ENCODE measurements around the gene FBXL13.
"Not testable (repeated sequence)": the region's sequence is repeated elsewhere in the genome, so short reads cannot be mapped to it uniquely, and the experiment has no call there.

Gene FBXL13

DNA sequence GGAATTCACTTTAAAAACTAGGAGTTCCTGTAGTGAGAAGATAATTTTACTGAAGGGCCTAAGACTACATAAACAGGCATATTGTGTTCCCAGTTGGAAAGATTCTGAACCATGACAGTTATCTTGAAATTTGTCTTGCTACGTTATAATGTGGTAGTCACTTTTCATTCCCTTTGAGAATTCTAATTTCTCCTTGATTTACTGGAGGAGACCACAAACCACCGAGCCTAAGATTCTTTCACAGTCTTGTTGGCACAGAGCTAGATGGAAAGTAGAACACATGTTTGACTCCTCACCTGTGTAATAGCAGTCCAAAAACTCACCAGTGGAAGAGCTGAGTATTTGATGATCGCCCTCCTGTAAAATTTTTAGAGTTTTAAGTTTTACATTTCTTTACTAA lies 5.2 kb upstream of the FBXL13 start:
- TF ChIP-seq, protein P1, sequence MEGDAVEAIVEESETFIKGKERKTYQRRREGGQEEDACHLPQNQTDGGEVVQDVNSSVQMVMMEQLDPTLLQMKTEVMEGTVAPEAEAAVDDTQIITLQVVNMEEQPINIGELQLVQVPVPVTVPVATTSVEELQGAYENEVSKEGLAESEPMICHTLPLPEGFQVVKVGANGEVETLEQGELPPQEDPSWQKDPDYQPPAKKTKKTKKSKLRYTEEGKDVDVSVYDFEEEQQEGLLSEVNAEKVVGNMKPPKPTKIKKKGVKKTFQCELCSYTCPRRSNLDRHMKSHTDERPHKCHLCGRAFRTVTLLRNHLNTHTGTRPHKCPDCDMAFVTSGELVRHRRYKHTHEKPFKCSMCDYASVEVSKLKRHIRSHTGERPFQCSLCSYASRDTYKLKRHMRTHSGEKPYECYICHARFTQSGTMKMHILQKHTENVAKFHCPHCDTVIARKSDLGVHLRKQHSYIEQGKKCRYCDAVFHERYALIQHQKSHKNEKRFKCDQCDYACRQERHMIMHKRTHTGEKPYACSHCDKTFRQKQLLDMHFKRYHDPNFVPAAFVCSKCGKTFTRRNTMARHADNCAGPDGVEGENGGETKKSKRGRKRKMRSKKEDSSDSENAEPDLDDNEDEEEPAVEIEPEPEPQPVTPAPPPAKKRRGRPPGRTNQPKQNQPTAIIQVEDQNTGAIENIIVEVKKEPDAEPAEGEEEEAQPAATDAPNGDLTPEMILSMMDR (conservative IDR thresholded peaks at IDR 0.05; ENCODE audit: low read depth, low read length): no peak
- Histone ChIP-seq H3K27ac (no peak overlapping the region), H3K36me3 (ENCODE audit: insufficient read depth) (no peaks in the 10 kb centered on the region), H3K9ac (no peak overlapping the region), H3K4me1 (ENCODE audit: low read depth, poor library complexity, severe bottlenecking) (peaks cover 17% of the 10 kb centered on the region), H3K27me3 (ENCODE audit: insufficient read depth, low read depth) (no peaks in the 10 kb centered on the region), H3K4me3 (IDR thresholded peaks at IDR 0.05; ENCODE audit: insufficient read depth, low read depth, low read length) (no peak overlapping the region), H2AFZ (ENCODE audit: low read depth) (no peak overlapping the region), H4K20me1 (ENCODE audit: insufficient read depth) (no peaks in the 10 kb centered on the region), H3K4me2 (no peak overlapping the region), H3K79me2 (ENCODE audit: insufficient read depth, low read depth) (peaks cover 48% of the 10 kb centered on the region)

DNA sequence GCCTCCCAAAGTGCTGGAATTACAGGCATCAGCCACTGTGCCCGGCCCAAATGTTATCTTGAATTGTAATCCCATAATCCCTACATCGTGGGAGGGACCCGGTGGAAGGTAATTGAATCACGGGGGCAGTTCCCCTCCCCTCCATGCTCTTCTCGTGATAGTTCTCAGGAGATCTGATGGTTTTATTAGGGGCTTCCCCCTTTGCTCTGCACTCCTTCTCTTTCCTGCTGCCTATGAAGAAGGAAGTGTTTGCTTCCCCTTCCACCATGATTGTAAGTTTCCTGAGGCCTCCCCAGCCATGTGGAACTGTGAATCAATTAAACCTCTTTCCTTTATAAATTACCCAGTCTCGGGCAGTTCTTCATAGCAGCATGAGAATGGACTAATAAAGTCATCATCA lies 3.6 kb upstream of the FBXL13 start:
- not testable (repeated sequence) for H3K4me2 ChIP-seq; H3K4me3 ChIP-seq (IDR thresholded peaks at IDR 0.05; ENCODE audit: insufficient read depth, low read depth, low read length); H2AFZ ChIP-seq (ENCODE audit: low read depth); H3K36me3 ChIP-seq (ENCODE audit: insufficient read depth); H3K27ac ChIP-seq; H3K27me3 ChIP-seq (ENCODE audit: insufficient read depth, low read depth); H3K9ac ChIP-seq; H4K20me1 ChIP-seq (ENCODE audit: insufficient read depth)
- Histone ChIP-seq H3K4me1 (ENCODE audit: low read depth, poor library complexity, severe bottlenecking) (peaks cover 24% of the 10 kb centered on the region), H3K79me2 (ENCODE audit: insufficient read depth, low read depth) (peaks cover 48% of the 10 kb centered on the region)

GRCh38 chr7:103077318-103077717 lies 2.7 kb upstream of the FBXL13 start:
- TF ChIP-seq, protein P1 (conservative IDR thresholded peaks at IDR 0.05; ENCODE audit: low read depth, low read length): no peak
- no peaks in the 10 kb centered on the region for H3K27me3 ChIP-seq (ENCODE audit: insufficient read depth, low read depth)
- H4K20me1 ChIP-seq (ENCODE audit: insufficient read depth): no peaks in the 10 kb centered on the region
- H3K4me2 ChIP-seq: no peak overlapping the region; the same call in 1 of the 2 replicates
- no peaks in the 10 kb centered on the region for H3K36me3 ChIP-seq (ENCODE audit: insufficient read depth)
- H2AFZ ChIP-seq (ENCODE audit: low read depth): no peak overlapping the region
- no peak overlapping the region for H3K4me3 ChIP-seq (IDR thresholded peaks at IDR 0.05; ENCODE audit: insufficient read depth, low read depth, low read length)
- H3K27ac ChIP-seq: no peak overlapping the region
- peaks cover 24% of the 10 kb centered on the region for H3K4me1 ChIP-seq (ENCODE audit: low read depth, poor library complexity, severe bottlenecking)
- no peak overlapping the region for H3K9ac ChIP-seq
- peaks cover 48% of the 10 kb centered on the region for H3K79me2 ChIP-seq (ENCODE audit: insufficient read depth, low read depth)

DNA sequence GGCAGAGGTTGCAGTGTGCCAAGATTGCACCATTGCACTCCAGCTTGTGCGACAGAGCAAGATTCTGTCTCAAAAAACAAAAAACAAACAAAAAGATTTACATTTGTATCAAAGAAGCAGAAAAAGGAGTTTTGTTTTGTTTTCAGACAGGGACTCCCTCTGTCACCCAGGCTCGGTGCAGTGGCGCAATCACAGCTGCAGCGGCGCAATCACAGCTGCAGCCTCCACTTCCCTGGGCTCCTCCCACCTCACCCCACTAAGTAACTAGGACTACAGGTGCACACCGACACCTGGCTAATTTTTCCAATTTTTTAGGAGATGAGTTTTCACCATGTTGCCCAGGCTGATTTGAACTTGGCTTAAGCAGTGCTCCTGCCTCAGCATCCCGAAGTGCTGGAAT lies 2.2 kb upstream of the FBXL13 start:
- Histone ChIP-seq H3K79me2 (ENCODE audit: insufficient read depth, low read depth) (peaks cover 47% of the 10 kb centered on the region), H3K4me1 (ENCODE audit: low read depth, poor library complexity, severe bottlenecking) (peaks cover 24% of the 10 kb centered on the region), H3K27me3 (ENCODE audit: insufficient read depth, low read depth) (no peaks in the 10 kb centered on the region), H4K20me1 (ENCODE audit: insufficient read depth) (no peaks in the 10 kb centered on the region), H3K9ac (no peak overlapping the region), H3K4me2 (peak overlapping the region; percentile 84; the same call in 1 of the 2 replicates), H3K4me3 (IDR thresholded peaks at IDR 0.05; ENCODE audit: insufficient read depth, low read depth, low read length) (no peak overlapping the region), H3K36me3 (ENCODE audit: insufficient read depth) (no peaks in the 10 kb centered on the region), H3K27ac (no peak overlapping the region), H2AFZ (ENCODE audit: low read depth) (no peak overlapping the region)
- TF ChIP-seq, protein P1 (conservative IDR thresholded peaks at IDR 0.05; ENCODE audit: low read depth, low read length): no peak

DNA sequence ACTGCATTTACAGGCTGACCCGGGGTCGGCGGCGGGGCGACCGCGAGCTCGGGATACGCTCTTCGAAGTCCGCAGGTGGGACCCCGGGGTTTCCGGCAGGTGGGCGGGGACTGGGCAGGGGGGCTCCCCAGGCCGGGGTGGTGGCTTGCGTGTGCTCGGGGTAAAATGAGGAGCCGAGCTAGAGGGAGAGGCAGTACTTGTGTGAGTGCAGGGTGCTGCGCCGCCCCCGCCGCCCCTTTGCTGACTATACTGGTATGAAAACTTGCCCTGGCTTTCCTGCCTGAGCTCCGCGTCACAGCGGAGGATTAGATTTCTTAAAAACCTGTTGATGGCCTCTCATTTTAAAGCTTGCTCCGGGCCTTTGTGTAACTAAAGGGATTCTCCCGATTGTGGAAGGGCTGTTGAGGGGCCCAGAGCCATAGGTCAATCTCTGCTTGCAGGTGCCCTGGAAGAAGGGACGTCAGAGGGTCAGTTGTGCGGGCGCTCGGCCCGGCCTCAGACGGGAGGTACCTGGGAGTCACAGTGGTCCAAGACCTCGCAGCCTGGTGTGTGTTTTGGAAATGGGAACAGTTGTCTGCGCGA lies 832 bp upstream of the FBXL13 start:
- Histone ChIP-seq H3K36me3 (ENCODE audit: insufficient read depth) (no peaks in the 10 kb centered on the region), H2AFZ (ENCODE audit: low read depth) (peak overlapping the region; percentile 100), H3K4me1 (ENCODE audit: low read depth, poor library complexity, severe bottlenecking) (peaks cover 24% of the 10 kb centered on the region), H3K27ac (peak overlapping the region; percentile 73), H3K9ac (peak overlapping the region; percentile 75), H3K4me3 (IDR thresholded peaks at IDR 0.05; ENCODE audit: insufficient read depth, low read depth, low read length) (peak overlapping the region; percentile 16), H3K4me2 (peak overlapping the region; percentile 84), H4K20me1 (ENCODE audit: insufficient read depth) (no peaks in the 10 kb centered on the region), H3K79me2 (ENCODE audit: insufficient read depth, low read depth) (peaks cover 35% of the 10 kb centered on the region), H3K27me3 (ENCODE audit: insufficient read depth, low read depth) (no peaks in the 10 kb centered on the region)
- TF ChIP-seq, protein P1 (conservative IDR thresholded peaks at IDR 0.05; ENCODE audit: low read depth, low read length): no peak
